ENCODE results near the gene VSIR.

Gene VSIR

GRCh38 chr10:71746344-71747037 is 26.8 kb downstream of the VSIR start:
- DNase-seq: no peak

GRCh38 chr10:71745664-71746250 is 27.6 kb downstream of the VSIR start:
- DNase-seq: no peak

GRCh38 chr10:71744897-71745663 is 28.2 kb downstream of the VSIR start:
- DNase-seq: no peak

- no peak for DNase-seq
These were observed 29.5 kb downstream of the VSIR start for GRCh38 chr10:71743866-71744265.

- no peak for DNase-seq
These were observed 30.1 kb downstream of the VSIR start for GRCh38 chr10:71743089-71743838.

GRCh38 chr10:71742301-71743088 is 30.8 kb downstream of the VSIR start:
- DNase-seq: no peak

GRCh38 chr10:71741671-71742070 is 31.6 kb downstream of the VSIR start:
- DNase-seq: no peak

GRCh38 chr10:71741029-71741428 is 32.3 kb downstream of the VSIR start:
- DNase-seq: no peak

- no peak for DNase-seq
These were observed 33.2 kb downstream of the VSIR start for GRCh38 chr10:71740069-71740653.

GRCh38 chr10:71739358-71739900 is 33.9 kb downstream of the VSIR start:
- no peak for DNase-seq

GRCh38 chr10:71737834-71738197 is 35.5 kb downstream of the VSIR start:
- DNase-seq: no peak

- DNase-seq: no peak
These were observed 36.1 kb downstream of the VSIR start for GRCh38 chr10:71737001-71737833.

- DNase-seq: no peak
These were observed 36.8 kb downstream of the VSIR start for GRCh38 chr10:71736570-71736952.

- DNase-seq: no peak
These were observed 37.4 kb downstream of the VSIR start for GRCh38 chr10:71735709-71736569.

- no peak for DNase-seq
These were observed 38.5 kb downstream of the VSIR start for GRCh38 chr10:71734797-71735196.

- no peak for DNase-seq
These were observed 41.5 kb downstream of the VSIR start for GRCh38 chr10:71731791-71732190.

- DNase-seq: peak; percentile 28
These were observed 44.1 kb downstream of the VSIR start for GRCh38 chr10:71729161-71729636.

- DNase-seq: no peak
These were observed 45.3 kb downstream of the VSIR start for GRCh38 chr10:71727738-71728737.

Measured in NCI-H1436 (cell line).